DMS153 (cell line): ENCODE measurements around the gene ITPR1.
"Not testable (repeated sequence)": the region's sequence is repeated elsewhere in the genome, so short reads cannot be mapped to it uniquely, and the experiment has no call there.

ENCODE experiments used
- DNase-seq: peaks from one replicate; lab custom pipeline; 2025; lab: John Stamatoyannopoulos, UW

ITPR1 gene

DNA sequence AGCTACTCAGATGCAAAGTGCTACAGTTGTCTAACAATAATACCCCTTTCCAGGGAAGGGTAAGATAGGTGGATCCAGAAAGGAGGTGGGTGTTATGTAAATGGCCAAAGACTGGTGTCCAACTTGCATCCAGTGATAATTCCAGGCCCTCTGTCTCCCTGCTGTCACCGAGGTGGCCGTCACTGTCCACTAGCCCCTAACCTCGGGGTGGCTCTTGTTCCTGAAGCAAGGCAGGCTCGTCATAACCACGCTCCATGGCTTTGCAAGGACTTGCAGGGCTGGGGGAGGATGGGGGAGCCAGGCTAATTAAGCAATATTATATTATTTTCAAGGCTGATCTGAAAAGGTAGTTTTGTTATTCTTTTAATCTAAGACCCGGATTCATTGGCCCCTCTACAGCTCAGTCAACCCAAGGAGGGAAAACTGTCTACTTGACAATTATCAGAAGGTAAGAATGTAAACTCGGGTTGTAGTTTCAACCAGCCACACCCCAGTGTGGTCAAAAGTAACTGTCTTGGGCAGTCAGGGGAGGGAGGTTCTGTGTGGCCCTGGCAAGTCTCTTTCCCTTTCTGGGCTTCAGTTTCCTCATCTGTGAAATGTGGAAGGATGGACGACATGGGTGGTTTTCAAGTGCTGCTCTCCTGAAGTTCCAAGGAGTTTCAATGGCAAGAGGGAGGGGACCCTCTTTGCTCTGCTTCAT lies 266.0 kb downstream of the ITPR1 start:
- DNase-seq = no peak

DNA sequence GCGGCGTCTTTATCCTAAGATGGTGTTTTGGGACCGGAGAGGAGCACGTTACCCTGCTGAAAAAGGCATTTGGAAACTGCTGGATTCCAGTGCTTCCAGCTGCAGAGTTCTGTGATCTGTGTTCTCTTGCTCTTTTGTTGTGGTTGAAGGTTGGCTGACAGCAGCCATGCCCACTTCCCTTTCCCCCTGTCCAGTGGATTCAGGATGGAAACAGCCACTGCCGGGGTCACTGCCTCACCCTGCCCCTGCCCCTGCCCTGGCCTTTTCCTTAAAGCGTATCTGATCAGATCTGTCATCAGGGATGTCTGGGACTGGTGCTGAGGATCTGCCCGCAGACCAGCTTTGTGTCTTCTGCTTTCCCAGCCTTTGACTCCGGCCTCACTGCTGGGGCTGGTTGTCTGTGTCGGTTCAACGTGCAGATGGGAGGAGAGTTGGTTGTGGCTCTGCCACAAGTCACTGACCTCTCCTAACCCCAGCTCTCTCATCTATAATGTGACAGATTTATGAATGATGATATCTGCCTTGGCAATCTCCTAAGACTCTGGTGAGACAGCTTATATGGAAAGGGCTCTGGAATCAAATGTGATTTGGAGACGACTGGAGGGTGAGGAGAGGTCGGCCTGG lies 266.7 kb downstream of the ITPR1 start:
- DNase-seq = no peak

- DNase-seq = no peak
These were observed 268.6 kb downstream of the ITPR1 start for GRCh38 chr3:4761759-4762158.

- DNase-seq = not testable (repeated sequence)
These were observed 269.5 kb downstream of the ITPR1 start for GRCh38 chr3:4762481-4763230.

DNA sequence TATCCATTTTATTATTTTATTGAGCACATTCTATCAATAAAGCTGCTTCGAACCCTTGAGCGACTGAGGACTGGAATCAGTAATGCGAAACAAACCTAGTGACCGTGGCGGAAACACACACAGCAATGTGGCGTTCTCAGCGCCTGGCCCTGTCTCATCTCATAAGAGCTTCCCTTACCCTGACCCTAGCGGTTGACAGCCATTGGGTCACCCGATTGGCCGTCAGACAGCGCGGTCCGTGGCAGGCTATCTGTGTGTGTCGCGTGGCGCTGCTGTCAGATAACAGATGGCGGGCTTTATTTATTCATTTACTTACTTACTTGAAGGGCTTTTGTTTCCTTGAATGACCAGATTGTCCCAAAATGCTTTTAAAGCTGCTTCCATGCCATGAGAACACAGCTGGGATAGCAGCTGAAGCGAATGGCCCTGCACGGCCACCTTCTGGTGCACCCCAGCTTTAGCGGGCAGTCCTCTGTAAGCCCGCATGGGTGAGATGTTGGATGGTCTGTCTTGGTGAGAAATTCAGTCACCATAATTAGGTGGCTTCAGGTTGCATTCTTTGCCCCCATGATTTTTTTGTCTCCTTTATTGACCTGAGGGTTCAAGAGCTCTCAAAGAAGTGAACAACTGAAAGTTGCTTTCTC lies 270.6 kb downstream of the ITPR1 start:
- no peak for DNase-seq

DNA sequence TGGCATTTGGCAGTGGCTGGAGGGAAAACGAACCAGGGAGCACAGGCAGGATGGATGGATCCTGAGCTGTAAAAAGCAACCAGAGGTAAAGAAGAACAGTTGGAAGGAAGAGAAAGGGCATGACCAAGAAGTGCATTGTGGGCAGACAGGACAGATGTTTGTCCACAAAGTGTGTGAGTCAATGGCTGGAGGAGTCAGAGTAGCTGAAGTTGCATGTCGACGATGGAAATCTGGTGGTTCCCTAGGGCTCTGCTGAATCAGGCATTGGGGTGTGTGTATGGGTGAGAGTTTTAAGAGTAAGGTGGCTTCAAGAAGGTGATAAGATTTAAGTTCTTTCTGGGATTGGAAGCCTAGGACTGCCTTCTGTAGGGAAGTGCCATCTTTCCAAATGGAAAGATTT lies 272.1 kb downstream of the ITPR1 start:
- no peak for DNase-seq

- DNase-seq = no peak
These were observed 273.1 kb downstream of the ITPR1 start for GRCh38 chr3:4766263-4766662.

DNA sequence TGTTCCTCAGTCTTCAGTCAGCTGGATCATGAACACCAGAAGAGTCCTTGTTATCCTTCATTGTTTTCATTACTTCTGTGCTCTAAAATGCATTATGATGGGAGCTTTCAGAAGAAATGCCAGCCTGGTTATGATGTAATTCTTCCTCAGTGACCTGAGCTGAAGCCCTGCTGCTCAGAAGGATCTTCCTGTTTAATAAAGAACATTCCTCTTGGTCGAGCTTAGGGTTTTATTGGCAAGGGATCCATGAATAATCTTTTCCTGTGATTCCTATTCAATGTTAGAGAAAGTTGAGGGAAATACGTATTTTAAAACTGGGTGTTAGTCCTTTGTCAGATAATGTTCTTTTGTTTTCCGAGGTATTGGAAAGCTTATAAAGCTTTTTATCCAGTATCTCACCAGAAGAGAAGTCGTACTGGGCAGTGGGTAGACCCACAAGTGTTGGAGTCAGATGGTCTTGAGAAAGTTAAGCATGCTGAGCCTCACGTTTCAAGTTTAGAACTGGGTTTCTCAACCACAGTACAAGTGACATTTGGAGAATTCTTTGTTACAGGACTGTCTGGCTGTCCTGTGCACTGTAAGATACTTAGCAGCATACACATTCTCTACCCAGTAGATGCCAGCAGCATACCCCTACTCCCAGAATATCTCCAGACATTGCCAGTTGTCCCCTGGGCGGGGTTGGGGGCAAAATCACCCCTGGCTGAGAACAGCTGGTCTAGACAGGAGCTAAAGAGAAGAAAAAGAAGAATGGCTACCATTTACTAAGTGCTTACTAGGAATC lies 273.8 kb downstream of the ITPR1 start:
- DNase-seq = no peak

- DNase-seq = no peak
These were observed 274.9 kb downstream of the ITPR1 start for GRCh38 chr3:4768021-4768420.

- DNase-seq = no peak
These were observed 275.4 kb downstream of the ITPR1 start for GRCh38 chr3:4768521-4768920.

DNA sequence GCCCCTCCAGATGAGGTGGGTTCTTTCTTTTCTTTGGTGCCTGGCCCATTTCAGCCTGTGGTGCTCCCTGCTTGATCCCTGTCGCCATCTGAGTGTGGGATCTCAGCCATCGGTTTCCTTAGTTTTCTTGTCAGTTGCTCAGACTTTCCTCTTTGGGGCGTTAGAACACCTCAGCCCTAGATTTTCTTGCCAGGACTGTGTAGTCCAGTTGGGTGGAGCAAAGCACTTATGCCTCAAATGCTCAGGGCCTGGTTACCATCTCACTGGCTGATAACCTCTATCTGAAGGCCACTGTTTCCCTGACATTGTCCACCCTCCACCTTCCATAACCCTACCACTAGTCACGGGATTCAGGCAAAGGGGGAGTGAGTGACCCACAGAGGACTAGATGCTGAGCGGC lies 277.4 kb downstream of the ITPR1 start:
- no peak for DNase-seq

DNA sequence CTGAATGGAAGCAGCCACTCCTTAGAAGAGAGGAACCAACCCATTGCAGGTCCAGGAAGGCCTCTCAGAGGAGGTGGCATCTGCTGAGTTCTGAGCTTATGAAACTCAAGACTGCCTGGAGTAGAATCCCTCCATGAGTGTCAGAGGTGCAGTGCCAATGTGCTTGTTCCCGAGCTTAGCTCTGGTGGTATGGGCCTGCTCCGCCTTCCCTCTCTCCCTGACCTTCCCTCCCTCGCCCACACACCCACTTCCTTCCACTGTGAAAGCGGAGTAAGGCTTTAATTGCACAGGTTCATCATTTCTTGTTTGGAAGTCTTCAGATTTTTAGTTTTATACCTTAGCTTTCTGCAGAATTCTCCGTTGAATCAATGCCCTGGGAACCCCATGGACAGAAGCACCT lies 278.1 kb downstream of the ITPR1 start:
- no peak for DNase-seq

- DNase-seq = no peak
These were observed 279.1 kb downstream of the ITPR1 start for GRCh38 chr3:4772171-4772804.

DNA sequence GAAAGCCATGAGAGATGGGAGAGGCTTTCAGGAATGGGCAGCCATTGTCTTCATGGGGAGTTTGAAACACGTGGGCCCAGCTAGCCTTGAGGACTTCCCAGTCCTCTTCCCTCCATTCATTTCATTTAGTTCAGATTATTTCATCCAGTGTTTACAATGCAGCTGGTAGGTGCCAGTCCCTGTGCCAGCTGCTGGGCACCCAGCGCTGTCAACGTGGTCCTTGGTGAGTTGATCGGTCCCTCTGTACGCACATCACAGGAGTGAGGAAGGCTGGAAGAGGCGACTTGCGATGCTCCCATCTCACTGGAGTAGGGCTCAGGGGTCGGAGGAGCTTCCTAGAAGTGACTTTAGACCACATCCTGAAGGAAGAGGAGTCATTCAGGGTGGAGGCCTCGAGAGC lies 279.7 kb downstream of the ITPR1 start:
- DNase-seq = no peak

DNA sequence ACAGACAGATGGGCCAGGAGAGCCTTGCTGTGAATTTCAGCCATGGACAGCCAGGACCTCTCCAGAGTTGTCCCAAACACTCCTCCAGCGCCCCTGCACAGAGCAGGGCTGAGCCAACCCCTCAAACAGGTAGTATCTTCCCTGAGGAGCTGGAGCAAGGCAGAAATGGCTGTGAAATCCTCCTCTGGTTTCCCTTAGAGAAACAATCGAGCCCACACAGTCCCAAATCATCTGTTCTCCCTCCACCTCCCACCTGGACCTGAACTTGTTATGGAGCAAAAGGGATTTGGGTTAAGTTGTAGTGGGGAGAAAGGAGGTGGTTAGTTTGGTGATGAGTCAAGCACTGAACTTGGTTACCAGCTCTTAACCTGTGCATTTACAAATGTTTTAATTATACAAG lies 280.4 kb downstream of the ITPR1 start:
- no peak for DNase-seq

- DNase-seq = peak; percentile 31
These were observed 281.4 kb downstream of the ITPR1 start for GRCh38 chr3:4774531-4774930.

- no peak for DNase-seq
These were observed 283.3 kb downstream of the ITPR1 start for GRCh38 chr3:4776399-4776979.

- peak; percentile 43 for DNase-seq
These were observed 283.9 kb downstream of the ITPR1 start for GRCh38 chr3:4776980-4777581.

GRCh38 chr3:4778119-4778518 lies 285.0 kb downstream of the ITPR1 start:
- DNase-seq = no peak

GRCh38 chr3:4778740-4779139 lies 285.6 kb downstream of the ITPR1 start:
- no peak for DNase-seq

- DNase-seq = no peak
These were observed 287.4 kb downstream of the ITPR1 start for GRCh38 chr3:4780545-4780957.
